ENCODE data around the gene PLA2G4A. TPM values are rescaled to one million over a fixed set of nuclear protein-coding genes. Genes with fewer than 3 reads are reported as not detected.

Gene PLA2G4A
- total RNA-seq, 2 donors from 2014 or later: 4.7 to 11.2 TPM

DNA sequence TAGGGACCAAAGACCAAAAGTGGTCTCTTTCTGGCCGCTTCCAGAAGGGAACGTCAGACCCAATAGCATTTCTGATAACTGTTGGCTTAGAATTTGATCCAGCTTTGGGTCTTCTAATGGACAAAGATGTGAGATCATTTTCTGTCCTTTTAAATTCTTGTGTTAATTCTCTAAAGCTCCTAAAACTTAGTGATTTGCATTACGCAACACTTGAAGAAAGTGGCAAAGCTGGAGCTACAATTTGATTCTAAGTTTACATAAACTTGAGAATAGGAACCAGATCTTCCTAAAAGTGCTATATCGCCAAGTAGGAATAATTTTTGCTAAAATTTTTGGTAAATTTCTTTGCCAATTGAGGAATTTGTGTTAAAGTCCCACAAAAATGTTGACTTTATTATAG lies 21.6 kb upstream of the PLA2G4A start:
- Histone ChIP-seq H3K27ac (no peak overlapping the region), H3K4me1 (no peaks in the 10 kb centered on the region), H3K9me3 (no peaks in the 10 kb centered on the region), H3K27me3 (no peaks in the 10 kb centered on the region), H3K36me3 (replicated peaks in 1 of 2; ENCODE audit: insufficient read depth in 1 of 2, low read depth in 2 of 2) (no peaks in the 10 kb centered on the region), H3K4me3 (no peak overlapping the region)
- DNase-seq (no peak), ATAC-seq (no peak)
- intact Hi-C loops (cut with DNase I): no loop called here
- TF ChIP-seq, protein P1, sequence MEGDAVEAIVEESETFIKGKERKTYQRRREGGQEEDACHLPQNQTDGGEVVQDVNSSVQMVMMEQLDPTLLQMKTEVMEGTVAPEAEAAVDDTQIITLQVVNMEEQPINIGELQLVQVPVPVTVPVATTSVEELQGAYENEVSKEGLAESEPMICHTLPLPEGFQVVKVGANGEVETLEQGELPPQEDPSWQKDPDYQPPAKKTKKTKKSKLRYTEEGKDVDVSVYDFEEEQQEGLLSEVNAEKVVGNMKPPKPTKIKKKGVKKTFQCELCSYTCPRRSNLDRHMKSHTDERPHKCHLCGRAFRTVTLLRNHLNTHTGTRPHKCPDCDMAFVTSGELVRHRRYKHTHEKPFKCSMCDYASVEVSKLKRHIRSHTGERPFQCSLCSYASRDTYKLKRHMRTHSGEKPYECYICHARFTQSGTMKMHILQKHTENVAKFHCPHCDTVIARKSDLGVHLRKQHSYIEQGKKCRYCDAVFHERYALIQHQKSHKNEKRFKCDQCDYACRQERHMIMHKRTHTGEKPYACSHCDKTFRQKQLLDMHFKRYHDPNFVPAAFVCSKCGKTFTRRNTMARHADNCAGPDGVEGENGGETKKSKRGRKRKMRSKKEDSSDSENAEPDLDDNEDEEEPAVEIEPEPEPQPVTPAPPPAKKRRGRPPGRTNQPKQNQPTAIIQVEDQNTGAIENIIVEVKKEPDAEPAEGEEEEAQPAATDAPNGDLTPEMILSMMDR (IDR thresholded peaks at IDR 0.05): no peak
- no peak for TF ChIP-seq POLR2A (IDR thresholded peaks at IDR 0.05)
- 70 to 75% methylated on average over 4 of the region's 4 CpGs for WGBS, 2 donors

DNA sequence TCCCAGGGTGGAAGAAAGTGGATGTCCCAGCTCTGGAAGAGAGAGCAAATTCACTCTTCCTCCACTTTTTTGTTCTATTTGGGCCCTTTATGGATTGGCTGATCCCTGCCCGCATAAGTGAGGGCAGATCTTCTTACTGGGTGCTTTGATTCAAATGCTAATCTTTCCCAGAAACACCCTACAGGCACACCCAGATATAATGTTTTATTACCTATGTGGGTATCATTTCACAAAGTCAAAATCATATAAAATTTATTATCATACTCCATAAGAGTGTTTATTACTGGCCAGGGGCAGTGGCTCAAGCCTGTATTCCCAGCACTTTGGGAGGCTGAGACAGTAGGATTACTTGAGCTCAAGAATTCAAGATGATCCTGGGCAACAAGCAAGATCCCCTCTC lies 16.9 kb upstream of the PLA2G4A start:
- Histone ChIP-seq H3K4me3 (no peak overlapping the region), H3K36me3 (replicated peaks in 1 of 2; ENCODE audit: insufficient read depth in 1 of 2, low read depth in 2 of 2) (no peaks in the 10 kb centered on the region), H3K4me1 (no peaks in the 10 kb centered on the region), H3K27ac (no peak overlapping the region), H3K9me3 (no peaks in the 10 kb centered on the region), H3K27me3 (no peaks in the 10 kb centered on the region)
- DNase-seq: no peak
- intact Hi-C loops (cut with DNase I): no loop called here
- TF ChIP-seq POLR2A (IDR thresholded peaks at IDR 0.05): no peak
- TF ChIP-seq, protein P1 (IDR thresholded peaks at IDR 0.05): no peak
- no peak for ATAC-seq
- WGBS, 2 donors: 94 to 95% methylated on average over 1 of the region's 1 CpG

DNA sequence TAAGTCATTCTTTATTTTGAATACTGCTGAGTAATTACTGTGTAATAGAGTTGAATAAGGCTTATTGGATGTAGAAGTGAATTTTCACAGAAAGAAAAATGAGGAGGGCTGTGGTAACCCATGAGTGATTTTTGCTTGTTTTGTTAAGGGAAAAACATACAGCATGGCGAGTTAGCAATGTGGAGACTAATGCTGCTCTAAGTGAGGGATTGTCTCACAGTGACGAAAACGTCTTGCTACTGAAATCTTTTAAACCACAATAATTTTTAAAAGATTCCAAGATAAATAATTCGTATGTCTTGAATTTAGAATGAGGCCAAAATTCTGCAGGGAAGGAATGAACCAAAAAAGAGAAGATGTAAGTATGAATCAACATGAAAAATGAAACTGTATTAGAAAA lies 16.2 kb upstream of the PLA2G4A start:
- WGBS, 2 donors: 53 to 57% methylated on average over 4 of the region's 4 CpGs
- H3K36me3 ChIP-seq (replicated peaks in 1 of 2; ENCODE audit: insufficient read depth in 1 of 2, low read depth in 2 of 2): no peaks in the 10 kb centered on the region
- DNase-seq (no peak), ATAC-seq (no peak)
- H3K4me3 ChIP-seq: no peak overlapping the region
- intact Hi-C loops (cut with DNase I): no loop called here
- TF ChIP-seq, protein P1 (IDR thresholded peaks at IDR 0.05): no peak
- TF ChIP-seq POLR2A (IDR thresholded peaks at IDR 0.05): no peak
- no peak overlapping the region for H3K27ac ChIP-seq
- no peaks in the 10 kb centered on the region for H3K9me3 ChIP-seq
- H3K27me3 ChIP-seq: no peaks in the 10 kb centered on the region
- H3K4me1 ChIP-seq: no peaks in the 10 kb centered on the region

DNA sequence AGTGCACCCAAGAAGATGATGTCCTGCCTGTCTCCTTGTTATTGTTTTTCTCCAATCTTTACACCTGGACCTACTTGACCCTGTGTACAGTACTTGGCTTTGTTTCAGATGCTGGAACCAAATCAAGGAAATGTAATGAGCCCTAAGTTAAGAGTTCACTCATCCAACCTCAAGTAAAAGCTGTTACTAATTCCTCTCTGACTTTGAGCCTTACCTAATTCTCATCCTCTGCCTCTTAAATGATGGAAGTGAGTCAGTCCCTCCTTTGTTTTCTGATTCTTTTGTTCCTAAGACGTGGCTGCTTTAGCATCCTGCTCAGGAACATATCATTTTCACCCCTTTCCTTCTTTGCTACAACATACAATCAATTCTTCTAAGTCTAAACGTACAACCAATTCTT lies 15.3 kb upstream of the PLA2G4A start:
- DNase-seq: no peak
- Histone ChIP-seq H3K9me3 (no peaks in the 10 kb centered on the region), H3K4me1 (no peaks in the 10 kb centered on the region), H3K4me3 (no peak overlapping the region), H3K27me3 (no peaks in the 10 kb centered on the region), H3K36me3 (replicated peaks in 1 of 2; ENCODE audit: insufficient read depth in 1 of 2, low read depth in 2 of 2) (no peaks in the 10 kb centered on the region), H3K27ac (no peak overlapping the region)
- intact Hi-C loops (cut with DNase I): no loop called here
- 39 to 40% methylated on average over 2 of the region's 2 CpGs for whole genome bisulfite sequencing, 2 donors
- ATAC-seq: no peak
- TF ChIP-seq, protein P1 (IDR thresholded peaks at IDR 0.05): no peak
- no peak for TF ChIP-seq POLR2A (IDR thresholded peaks at IDR 0.05)

DNA sequence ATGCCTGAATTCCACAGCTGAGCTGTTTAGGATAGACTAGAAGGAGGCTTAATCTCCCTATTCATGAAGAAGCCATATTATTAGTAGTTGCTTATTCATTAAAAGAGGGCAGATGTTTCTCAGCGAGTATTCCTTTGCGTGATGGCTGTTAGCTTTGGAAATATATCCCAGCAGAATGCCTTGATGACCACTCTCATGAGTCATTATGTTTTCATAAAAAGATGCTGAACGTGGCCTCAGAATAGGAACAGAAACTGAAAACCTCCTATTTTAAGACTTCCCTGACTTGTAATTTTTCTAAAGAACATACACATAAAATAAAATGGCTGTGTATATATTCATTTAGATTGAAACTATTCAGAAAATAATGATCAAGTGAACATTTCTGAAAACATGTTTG lies 9.6 kb upstream of the PLA2G4A start:
- Histone ChIP-seq H3K4me3 (no peak overlapping the region), H3K27ac (no peak overlapping the region), H3K36me3 (replicated peaks in 1 of 2; ENCODE audit: insufficient read depth in 1 of 2, low read depth in 2 of 2) (no peaks in the 10 kb centered on the region), H3K4me1 (no peaks in the 10 kb centered on the region), H3K27me3 (no peaks in the 10 kb centered on the region), H3K9me3 (no peaks in the 10 kb centered on the region)
- ATAC-seq: no peak
- 60 to 73% methylated on average over 3 of the region's 3 CpGs for WGBS, 2 donors
- no peak for TF ChIP-seq POLR2A (IDR thresholded peaks at IDR 0.05)
- TF ChIP-seq, protein P1 (IDR thresholded peaks at IDR 0.05): no peak
- intact Hi-C loops (cut with DNase I): no loop called here
- no peak for DNase-seq
